ENCODE results near the gene BGLAP.
"Not testable (repeated sequence)": the region's sequence is repeated elsewhere in the genome, so short reads cannot be mapped to it uniquely, and the experiment has no call there.

BGLAP gene

DNA sequence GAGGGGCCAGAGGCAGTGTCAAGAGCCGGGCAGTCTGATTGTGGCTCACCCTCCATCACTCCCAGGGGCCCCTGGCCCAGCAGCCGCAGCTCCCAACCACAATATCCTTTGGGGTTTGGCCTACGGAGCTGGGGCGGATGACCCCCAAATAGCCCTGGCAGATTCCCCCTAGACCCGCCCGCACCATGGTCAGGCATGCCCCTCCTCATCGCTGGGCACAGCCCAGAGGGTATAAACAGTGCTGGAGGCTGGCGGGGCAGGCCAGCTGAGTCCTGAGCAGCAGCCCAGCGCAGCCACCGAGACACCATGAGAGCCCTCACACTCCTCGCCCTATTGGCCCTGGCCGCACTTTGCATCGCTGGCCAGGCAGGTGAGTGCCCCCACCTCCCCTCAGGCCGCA lies at the start of gene BGLAP:
Gene BGLAP (plus strand): TSS at position 259 of the 400 bp plus-strand sequence. CDS start 48 bp downstream, at position 307.
- no peak for DNase-seq

DNA sequence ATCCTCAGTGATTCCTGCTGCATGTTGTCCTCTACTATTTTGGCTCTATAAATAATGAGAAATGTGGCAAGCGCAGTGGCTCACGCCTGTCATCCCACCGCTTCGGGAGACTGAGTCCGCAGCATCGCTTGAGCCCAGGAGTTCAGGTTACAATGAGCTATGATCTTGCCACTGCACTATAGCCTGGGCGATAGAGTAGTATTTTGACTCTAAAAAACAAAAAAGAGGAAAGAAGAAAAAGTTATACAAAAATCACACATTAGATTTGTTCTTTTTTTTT lies 48.8 kb upstream of the BGLAP start:
- DNase-seq = no peak

DNA sequence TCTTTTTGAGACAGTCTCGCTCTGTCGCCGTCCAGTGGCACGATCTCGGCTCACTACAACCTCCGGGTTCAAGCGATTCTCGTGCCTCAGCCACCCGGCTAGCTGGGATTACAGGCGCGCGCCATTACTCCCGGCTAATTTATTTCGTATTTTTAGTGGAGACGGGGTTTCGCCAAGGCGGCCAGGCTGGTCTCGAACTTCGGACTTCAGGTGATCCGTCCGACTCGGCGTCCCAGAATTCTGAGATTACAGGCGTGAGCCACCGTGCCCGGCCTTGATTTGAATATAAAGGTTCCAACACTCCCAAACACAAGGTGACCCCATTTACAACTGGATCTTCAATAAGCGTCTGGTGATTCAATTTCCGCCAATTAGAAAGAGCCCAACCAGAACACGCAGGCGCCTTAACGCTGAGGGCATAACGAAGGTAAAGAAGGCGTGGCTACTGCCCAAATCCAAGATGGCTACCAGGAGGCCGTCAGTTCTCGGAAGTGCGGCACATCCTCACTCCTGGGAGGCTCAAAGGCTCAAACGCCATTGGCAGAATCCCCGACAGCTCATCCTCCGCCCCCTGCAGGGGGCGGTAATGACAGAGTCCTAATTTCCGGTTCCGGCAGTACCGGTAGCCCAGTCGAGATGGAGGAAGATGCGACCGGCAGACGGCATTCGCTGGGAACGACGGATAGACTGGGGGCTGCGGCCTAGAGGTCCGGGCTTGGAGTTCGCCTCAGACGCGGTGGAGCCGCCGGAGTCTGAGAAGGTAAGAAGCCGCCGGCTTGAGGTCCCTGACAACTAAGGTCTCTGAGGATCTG lies 48.3 kb upstream of the BGLAP start, which contains the start of gene SLC25A44:
Gene SLC25A44 (plus strand): TSS at position 617 of the 812 bp plus-strand sequence. CDS start 5,744 bp downstream, outside the sequence.
- DNase-seq = peak; percentile 99

- DNase-seq = no peak
Observed at GRCh38 chr1:156194300-156194652, 47.7 kb upstream of the BGLAP start.

DNA sequence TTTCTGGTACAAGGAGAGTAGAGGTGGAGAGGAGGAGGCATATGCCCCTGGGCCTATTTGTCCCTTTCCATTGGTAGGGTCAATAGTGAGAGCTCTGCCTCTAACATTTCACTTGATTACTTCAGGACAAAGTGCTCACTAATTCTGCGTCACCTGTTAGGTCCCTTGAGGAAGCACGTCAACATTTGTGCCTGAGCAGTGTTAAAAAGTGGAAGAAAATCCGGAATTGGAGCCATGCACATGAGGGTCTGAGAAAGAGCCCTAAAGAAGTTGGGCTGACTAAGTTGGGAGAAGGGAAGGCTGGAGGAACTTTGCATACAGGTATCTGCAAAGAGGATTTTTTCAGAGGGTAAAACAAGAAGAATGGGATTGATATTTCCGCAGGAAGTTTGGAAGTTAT lies 46.1 kb upstream of the BGLAP start:
- no peak for DNase-seq

GRCh38 chr1:156196445-156196844 lies 45.5 kb upstream of the BGLAP start:
- DNase-seq = no peak

GRCh38 chr1:156198831-156199349 lies 43.1 kb upstream of the BGLAP start:
- no peak for DNase-seq

GRCh38 chr1:156200044-156200443 lies 41.9 kb upstream of the BGLAP start:
- DNase-seq = no peak

DNA sequence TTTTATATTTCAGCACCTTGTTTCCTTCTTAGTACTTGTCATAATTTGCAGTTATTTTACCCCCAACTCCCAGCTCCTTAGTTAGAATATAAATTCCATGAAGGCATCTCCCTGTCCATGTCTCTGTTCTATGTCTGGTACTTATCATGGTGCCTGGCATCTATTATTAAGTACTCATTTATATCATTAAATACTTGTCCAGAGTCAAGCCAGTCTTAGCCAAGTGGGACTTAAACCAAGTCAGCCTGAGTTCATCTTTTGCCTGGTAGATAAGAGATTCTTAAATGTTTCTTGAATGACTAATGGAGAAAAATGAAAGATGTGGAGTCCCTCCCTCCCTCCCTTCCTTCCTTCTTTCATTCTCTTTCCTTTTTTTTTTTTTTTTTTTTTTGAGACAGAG lies 38.7 kb upstream of the BGLAP start:
- no peak for DNase-seq

- no peak for DNase-seq
Observed at GRCh38 chr1:156204686-156205085, 37.3 kb upstream of the BGLAP start.

GRCh38 chr1:156211243-156211642 lies 30.7 kb upstream of the BGLAP start:
- DNase-seq = no peak

DNA sequence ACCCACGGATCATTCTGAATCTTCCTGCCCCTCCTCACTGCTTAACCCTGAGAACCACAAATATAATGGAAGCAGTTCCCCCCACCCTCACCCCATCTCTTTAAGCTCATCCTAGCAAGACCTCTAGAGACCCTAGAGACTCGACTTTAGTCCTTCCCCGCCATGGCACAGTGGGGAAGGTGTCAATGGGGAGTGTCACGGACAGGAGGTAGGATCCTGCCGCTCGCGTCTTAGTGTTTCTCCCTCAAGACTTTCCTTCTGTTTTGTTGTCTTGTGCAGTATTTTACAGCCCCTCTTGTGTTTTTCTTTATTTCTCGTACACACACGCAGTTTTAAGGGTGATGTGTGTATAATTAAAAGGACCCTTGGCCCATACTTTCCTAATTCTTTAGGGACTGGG lies 29.9 kb upstream of the BGLAP start:
- DNase-seq = no peak

- DNase-seq = peak; percentile 99
Observed at GRCh38 chr1:156212833-156213643, 28.9 kb upstream of the BGLAP start, which contains the start of gene PMF1. Gene PMF1 (plus strand): TSS chr1:156213007. CDS start chr1:156213016, 9 bp downstream.

- no peak for DNase-seq
Observed at GRCh38 chr1:156213644-156213966, 28.4 kb upstream of the BGLAP start.

DNA sequence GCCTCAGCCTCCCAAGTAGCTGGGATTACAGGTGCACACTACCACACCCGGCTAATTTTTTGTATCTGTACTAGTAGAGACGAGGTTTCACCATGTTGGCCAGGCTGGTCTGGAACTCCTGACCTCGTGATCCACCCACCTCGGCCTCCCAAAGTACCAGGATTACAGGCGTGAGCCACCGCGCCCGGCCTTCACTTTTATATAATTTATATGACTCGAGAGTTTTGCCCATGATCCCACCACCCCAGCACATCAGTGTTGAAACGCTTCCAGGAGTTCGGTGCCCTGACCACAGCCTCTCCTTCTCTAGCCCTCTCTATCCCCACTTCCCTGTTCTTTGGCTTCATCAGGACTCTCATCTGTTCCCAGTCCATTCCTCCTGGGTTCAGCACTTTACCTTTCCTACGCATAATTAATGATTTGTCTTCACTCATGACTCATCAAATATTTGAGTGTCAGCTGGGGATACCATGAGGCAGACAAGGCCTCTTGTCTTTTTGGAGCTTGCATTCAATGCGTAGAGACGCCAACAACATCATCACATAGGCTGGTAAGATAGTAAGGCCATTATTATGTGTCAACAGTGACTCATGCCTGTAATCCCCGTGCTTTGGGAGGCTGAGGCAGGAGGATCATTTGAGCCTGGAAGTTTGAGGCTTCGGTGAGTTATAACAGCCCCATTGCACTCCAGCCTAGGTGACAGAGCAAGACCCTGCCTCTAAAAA lies 27.8 kb upstream of the BGLAP start:
- DNase-seq = no peak

DNA sequence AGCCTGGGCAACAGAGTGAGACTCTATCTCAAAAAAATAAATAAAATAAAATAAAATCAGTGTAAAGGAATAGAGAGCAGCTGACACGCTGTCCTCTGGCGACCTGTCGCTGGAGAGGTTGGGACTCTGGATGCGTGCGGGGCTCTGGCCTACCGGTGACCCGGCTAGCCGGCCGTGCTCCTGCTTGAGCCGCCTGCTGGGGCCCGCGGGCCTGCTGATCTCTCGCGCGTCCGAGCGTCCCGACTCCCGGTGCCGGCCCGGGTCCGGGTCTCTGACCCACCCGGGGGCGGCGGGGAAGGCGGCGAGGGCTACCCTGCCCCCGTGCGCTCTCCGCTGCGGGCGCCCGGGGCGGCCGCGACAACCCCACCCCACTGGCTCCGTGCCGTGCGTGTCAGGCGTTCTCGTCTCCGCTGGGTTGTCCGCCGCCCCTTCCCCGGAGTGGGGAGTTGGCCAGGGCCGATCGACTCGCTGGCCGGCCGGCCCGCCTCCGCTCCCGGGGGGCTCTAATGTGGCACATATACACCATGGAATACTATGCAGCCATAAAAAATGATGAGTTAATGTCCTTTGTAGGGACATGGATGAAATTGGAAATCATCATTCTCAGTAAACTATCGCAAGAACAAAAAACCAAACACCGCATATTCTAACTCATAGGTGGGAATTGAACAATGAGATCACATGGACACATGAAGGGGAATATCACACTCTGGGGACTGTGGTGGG lies 25.5 kb upstream of the BGLAP start:
- DNase-seq = not testable (repeated sequence)

- DNase-seq = no peak
Observed at GRCh38 chr1:156217871-156218270, 24.1 kb upstream of the BGLAP start.

DNA sequence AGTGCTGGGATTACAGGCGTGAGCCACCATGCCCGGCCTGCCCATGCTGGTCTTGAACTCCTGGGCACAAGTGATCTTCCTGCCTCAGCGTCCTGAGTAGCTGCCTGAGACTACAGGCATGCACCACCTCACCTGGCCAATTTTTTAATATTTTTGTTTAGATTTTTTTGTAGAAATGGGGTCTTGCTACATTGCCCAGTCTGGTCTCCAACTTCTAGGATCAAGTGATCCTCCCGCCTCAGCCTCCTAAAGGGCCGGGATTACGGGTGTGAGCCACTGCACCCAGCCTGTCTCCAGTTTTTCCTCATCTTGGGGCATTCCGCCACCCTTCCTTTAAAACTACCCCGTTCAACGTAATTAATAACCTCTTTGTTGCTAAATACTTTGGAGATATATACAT lies 21.8 kb upstream of the BGLAP start:
- no peak for DNase-seq

GRCh38 chr1:156221986-156222692 lies 19.8 kb upstream of the BGLAP start:
- DNase-seq = no peak

DNA sequence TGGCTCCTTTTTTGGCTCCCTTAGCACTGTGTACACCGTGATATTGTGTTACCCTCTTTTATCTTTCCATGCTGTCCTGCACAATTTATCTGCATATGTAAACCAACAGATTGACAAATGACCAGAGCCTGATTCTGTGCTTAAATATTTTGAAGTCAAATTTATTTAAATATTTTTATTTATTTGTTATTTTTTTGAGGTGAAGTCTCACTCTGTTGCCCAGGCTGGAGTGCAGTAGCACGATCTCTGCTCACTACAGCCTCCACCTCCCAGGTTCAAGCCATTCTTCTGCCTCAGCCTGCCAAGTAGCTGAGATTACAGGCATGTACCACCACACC lies 16.3 kb upstream of the BGLAP start:
- no peak for DNase-seq

DNA sequence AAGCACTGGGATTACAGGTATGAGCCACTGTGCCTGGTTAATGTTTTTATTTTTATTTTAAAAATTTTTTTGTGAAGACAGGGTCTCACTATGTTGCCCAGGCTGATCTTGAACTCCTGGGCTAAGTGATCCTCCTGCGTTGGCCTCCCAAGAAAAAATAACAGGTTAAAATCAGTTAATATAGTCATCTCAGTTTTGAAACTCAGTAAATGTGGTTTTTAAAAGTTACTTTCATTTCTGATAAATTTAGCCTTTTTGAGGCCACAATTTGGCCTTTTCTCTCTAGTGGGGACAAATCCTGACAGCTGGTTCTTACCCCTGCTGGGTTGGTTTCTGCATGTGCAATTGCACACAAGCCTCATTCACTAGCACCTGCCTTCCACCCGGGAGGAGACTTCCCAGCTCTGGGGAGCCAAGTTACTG lies 15.9 kb upstream of the BGLAP start:
- DNase-seq = no peak

GRCh38 chr1:156226782-156227181 lies 15.2 kb upstream of the BGLAP start:
- no peak for DNase-seq

All from KG1 (cell line).